GM12878 (cell line): ENCODE results near the gene FCER1G. TPM values are rescaled to one million over a fixed set of nuclear protein-coding genes. Genes with fewer than 3 reads are reported as not detected.

Experiments
- ATF7 ChIP-seq: fragments of 450-650 bp; IDR thresholded peaks from 2 replicates; pipeline ENCODE4 v1.6.1; 2016; ENCODE audit warnings: low read depth, mild to moderate bottlenecking
- NFIC ChIP-seq: IDR thresholded peaks from 2 replicates; pipeline ENCODE4 v1.6.1; 2012; ENCODE audit warnings: low read depth, mild to moderate bottlenecking, inconsistent platforms, low read length, moderate library complexity
- RBBP5 ChIP-seq: fragments of 200-600 bp; sonication (generic); conservative IDR thresholded peaks from 2 replicates; pipeline ENCODE4 v1.6.1; 2016
- TCF12 ChIP-seq: IDR thresholded peaks from 2 replicates; pipeline ENCODE4 v1.6.1; 2011; ENCODE audit warnings: low read depth, mild to moderate bottlenecking, low read length
- ZZZ3 ChIP-seq: IDR thresholded peaks from 2 replicates; pipeline ENCODE4 v1.6.1; 2011; ENCODE audit warnings: low read depth; ENCODE audit not compliant: control insufficient read depth, insufficient read length
- polyA plus RNA-seq, 11 experiments: library from polyadenylated mRNA; depleted of rRNA in 4 of 11; unstranded in 6 of 11; stranded (reverse) in 5 of 11; fragments of >200 nt; fragmentation: Nextera tagmentation in 4 of 11; fragmentation: Illumina TruSeq in 1 of 11; extraction: Ambion mirVana in 4 of 11; extraction: Trizol in 1 of 11; gene quantifications; 1 replicate in 1 of 11; 2 replicates in 10 of 11; pipeline versions ENCODE4 v1.2.1 to v1.2.3, GENCODE V29; 2011 to 2016; ENCODE audit warnings: inconsistent platforms in 2 of 11, missing spikeins in 2 of 11, low read depth in 1 of 11
- total RNA-seq, 4 experiments: library from RNA; depleted of rRNA in 3 of 4; stranded (reverse); fragments of >200 nt in 3 of 4; fragmentation: Illumina TruSeq in 1 of 4; extraction: Trizol in 1 of 4; gene quantifications; 2 replicates each; pipeline versions ENCODE4 v1.2.1 to v1.2.3, GENCODE V29; 2013 to 2021
- TF ChIP-seq, protein P1 (sequence below): fragments of 450-650 bp; IDR thresholded peaks from 2 replicates; pipeline ENCODE4 v1.6.1; 2016; ENCODE audit warnings: mild to moderate bottlenecking, moderate library complexity, borderline replicate concordance
- TF ChIP-seq, protein P2 (sequence below): IDR thresholded peaks from 2 replicates; pipeline ENCODE4 v1.6.1; 2011; ENCODE audit warnings: borderline replicate concordance, low read depth, mild to moderate bottlenecking, moderate library complexity, low read length; ENCODE audit not compliant: insufficient read depth, poor library complexity, severe bottlenecking

The FCER1G gene
- total and polyA plus RNA-seq, 10 of the 15 experiments (the other 5 are each of a cell fraction or from before 2014, with no cell fraction given) = 0.40 to 1.9 (median 0.89) TPM

DNA sequence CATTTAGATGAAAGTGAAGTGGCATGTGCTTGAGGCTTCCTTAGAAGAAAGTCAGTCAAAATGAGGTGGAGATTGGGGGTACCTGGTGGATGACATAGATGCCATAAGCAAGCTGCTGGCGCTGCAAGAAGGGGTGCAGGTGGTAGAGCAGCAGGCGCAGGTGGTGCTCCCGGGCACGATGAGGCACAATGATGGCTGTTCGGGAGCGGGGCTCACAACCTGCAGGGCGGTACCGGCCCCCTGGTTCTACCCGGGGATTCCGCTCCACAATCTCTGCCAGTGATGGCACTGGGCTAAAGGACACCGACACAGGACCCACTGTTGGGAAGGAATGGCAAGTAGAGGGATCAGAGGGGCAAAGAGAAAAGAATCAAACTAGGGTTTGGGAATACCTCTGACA, 40.2 kb upstream of the FCER1G start (continued):
- TF ChIP-seq, protein P1, sequence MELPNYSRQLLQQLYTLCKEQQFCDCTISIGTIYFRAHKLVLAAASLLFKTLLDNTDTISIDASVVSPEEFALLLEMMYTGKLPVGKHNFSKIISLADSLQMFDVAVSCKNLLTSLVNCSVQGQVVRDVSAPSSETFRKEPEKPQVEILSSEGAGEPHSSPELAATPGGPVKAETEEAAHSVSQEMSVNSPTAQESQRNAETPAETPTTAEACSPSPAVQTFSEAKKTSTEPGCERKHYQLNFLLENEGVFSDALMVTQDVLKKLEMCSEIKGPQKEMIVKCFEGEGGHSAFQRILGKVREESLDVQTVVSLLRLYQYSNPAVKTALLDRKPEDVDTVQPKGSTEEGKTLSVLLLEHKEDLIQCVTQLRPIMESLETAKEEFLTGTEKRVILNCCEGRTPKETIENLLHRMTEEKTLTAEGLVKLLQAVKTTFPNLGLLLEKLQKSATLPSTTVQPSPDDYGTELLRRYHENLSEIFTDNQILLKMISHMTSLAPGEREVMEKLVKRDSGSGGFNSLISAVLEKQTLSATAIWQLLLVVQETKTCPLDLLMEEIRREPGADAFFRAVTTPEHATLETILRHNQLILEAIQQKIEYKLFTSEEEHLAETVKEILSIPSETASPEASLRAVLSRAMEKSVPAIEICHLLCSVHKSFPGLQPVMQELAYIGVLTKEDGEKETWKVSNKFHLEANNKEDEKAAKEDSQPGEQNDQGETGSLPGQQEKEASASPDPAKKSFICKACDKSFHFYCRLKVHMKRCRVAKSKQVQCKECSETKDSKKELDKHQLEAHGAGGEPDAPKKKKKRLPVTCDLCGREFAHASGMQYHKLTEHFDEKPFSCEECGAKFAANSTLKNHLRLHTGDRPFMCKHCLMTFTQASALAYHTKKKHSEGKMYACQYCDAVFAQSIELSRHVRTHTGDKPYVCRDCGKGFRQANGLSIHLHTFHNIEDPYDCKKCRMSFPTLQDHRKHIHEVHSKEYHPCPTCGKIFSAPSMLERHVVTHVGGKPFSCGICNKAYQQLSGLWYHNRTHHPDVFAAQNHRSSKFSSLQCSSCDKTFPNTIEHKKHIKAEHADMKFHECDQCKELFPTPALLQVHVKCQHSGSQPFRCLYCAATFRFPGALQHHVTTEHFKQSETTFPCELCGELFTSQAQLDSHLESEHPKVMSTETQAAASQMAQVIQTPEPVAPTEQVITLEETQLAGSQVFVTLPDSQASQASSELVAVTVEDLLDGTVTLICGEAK = no peak
- TF ChIP-seq RBBP5 (no peak), NFIC (no peak), TCF12 (no peak), ZZZ3 (no peak), ATF7 (no peak)
- TF ChIP-seq, protein P2, sequence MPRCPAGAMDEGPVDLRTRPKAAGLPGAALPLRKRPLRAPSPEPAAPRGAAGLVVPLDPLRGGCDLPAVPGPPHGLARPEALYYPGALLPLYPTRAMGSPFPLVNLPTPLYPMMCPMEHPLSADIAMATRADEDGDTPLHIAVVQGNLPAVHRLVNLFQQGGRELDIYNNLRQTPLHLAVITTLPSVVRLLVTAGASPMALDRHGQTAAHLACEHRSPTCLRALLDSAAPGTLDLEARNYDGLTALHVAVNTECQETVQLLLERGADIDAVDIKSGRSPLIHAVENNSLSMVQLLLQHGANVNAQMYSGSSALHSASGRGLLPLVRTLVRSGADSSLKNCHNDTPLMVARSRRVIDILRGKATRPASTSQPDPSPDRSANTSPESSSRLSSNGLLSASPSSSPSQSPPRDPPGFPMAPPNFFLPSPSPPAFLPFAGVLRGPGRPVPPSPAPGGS = no peak
- TF ChIP-seq, all 136 proteins: peak for 0
